Esophagus mucosa (tissue), 1 donor: ENCODE measurements around the gene FERD3L. TPM values are rescaled to one million over a fixed set of nuclear protein-coding genes. Genes with fewer than 3 reads are reported as not detected.

Experiments
- ATAC-seq: fragments of 200-7000 bp; cut with Tn5 transposase; one replicate; pipeline ENCODE4 v1.9.1; 2020
- total RNA-seq: library from RNA; stranded (reverse); gene quantifications from one replicate; pipeline ENCODE4 v1.2.4, GENCODE V29; 2023
- donor health status: DM: yes; HTN: yes; CAD: no.

The FERD3L gene
- total RNA-seq, 1 donor from 2014 or later = not detected

DNA sequence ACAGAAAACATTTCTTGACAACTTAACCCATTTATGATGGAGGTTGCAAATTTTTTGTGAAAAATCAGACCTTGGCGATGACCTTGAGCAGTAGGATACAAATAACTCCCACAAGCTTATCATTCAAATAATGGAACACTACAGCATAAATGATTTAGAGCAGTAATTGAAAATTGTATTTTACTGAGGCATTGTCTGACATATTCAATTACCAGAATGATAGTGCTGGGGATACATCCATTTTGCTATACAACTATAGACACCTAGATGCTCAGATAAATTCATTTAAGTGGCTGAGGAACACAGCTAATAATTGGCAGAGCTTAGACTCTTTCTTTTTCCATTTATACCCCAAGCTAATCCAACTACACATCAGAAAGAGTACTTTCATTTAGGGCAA is 46.7 kb downstream of the FERD3L start:
- no peak for ATAC-seq

DNA sequence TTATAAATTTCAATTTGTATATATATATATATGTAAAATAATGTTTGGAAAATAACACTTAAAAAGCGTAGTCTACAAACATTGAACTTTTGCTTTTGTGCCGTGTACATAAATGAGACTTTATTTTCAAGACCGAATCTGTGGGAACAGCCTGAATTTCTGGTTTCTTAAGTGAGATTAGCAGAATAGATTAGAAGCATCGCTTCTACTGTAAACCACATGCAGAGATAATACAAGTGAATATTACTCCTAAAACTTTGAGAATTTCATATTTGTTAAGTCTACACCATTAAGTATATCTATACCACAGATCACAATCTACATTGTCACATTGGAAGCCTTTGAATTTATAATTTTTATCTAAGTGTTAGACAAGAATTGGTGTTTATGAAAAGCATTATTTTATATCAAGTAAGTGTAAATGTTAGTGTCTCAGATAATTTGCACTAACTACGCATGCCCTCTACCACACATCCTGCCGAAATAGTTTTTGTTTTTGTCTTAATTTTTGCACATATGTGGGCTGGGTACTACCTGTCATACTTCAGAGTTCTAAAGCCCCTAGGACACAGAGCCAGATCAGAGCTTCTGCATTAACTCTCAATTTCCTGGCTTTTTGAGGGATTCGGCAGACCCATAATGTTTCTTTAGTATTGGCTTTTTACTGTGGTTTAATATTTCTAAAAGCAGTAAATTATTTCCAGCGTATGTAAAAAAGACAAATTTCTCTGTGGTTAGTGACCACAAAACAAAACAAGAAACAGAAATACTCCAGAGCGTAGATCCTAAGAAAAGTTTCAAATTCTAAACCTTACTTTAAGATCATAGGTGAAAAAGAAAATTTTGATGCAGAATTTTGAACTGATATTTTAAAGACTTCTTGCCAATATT is 47.8 kb downstream of the FERD3L start:
- ATAC-seq = no peak

DNA sequence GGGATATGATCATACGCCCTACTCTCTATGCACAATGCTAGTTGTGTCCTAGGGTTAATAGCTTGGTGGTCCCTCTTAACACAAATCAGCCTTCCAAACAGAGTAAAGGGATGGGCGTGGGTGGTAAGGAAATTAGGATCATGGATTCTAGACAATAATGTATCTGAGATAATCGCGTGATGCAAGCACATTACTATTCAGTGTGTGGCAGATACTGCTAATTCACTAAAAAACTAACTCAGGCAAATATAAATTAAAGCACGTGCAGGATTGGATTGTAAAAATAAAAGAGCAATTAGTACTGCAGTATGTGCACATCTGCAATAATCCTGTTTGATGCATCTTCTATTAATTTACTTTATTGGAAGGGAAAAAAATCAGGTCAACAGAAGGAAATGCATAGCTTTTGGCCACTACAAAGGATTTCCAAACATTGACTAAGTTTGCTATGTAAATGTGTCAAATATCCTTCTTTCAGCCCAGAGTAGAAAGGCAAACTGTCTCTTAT is 49.8 kb downstream of the FERD3L start:
- no peak for ATAC-seq

Other genes with a start within 250 kb of the FERD3L start
- 0.64 TPM for gene TWIST1, start 27.8 kb downstream of the FERD3L start, total RNA-seq